ENCODE results near the gene CLMN. TPM values are rescaled to one million over a fixed set of nuclear protein-coding genes. Genes with fewer than 3 reads are reported as not detected.

The CLMN gene
- total and polyA plus RNA-seq, 2 experiments from 2014 or later: 3.2 to 5.7 TPM

Small RNA genes within 50 kb of the gene (microRNA-seq; reads per million reads assigned to microRNA genes)
- gene MIR3173: 1.8 reads per million

Small RNA genes within 50 kb of the gene (small RNA-seq; reads per million reads assigned to genes)
- not detected for gene MIR3173 (ENCODE audit: low replicate concordance)

Other genes with a start within 250 kb of the CLMN start
- 52.6 and 59.2 TPM in 2 replicates for gene DICER1, start 162.4 kb downstream of the CLMN start, total RNA-seq (2014; rRNA removed; shearing (Covaris generic))
- 17.6 and 21.4 TPM in 2 replicates for gene DICER1, start 162.4 kb downstream of the CLMN start, polyA plus RNA-seq (2016; fragmentation: Nextera tagmentation; extraction: Ambion mirVana)
- gene SYNE3, start 196.7 kb upstream of the CLMN start, total RNA-seq (2014; rRNA removed; shearing (Covaris generic)): under 0.01 and 0.03 TPM in 2 replicates
- 0.02 TPM in 1 of 2 replicates, not detected in the other for gene SYNE3, start 196.7 kb upstream of the CLMN start, polyA plus RNA-seq (2016; fragmentation: Nextera tagmentation; extraction: Ambion mirVana)
- 91.4 and 96.6 TPM in 2 replicates for gene GLRX5, start 215.1 kb upstream of the CLMN start, total RNA-seq (2014; rRNA removed; shearing (Covaris generic))
- gene GLRX5, start 215.1 kb upstream of the CLMN start, polyA plus RNA-seq (2016; fragmentation: Nextera tagmentation; extraction: Ambion mirVana): 130 and 135 TPM in 2 replicates